ENCODE data around the gene FTCDNL1. TPM values are rescaled to one million over a fixed set of nuclear protein-coding genes. Genes with fewer than 3 reads are reported as not detected.

Gene FTCDNL1
- total RNA-seq, 2 donors from 2014 or later, result 0.70 to 1.5 TPM

GRCh38 chr2:199772035-199772976, 78.7 kb downstream of the FTCDNL1 start:
- no peak for TF ChIP-seq CTCF (conservative IDR thresholded peaks at IDR 0.05)
- no peaks in the 10 kb centered on the region for H3K4me1 ChIP-seq (ENCODE audit: control insufficient read depth, insufficient read depth, low read length)
- no peaks in the 10 kb centered on the region for H3K9me3 Mint-ChIP-seq
- no peaks in the 10 kb centered on the region for H3K36me3 Mint-ChIP-seq (ENCODE audit: low read depth)
- H3K27ac Mint-ChIP-seq, result no peak overlapping the region
- no peaks in the 10 kb centered on the region for H3K9me3 ChIP-seq (ENCODE audit: control insufficient read depth, low read length)
- no peak overlapping the region for H3K4me3 ChIP-seq (ENCODE audit: low read length)
- no peaks in the 10 kb centered on the region for H3K36me3 ChIP-seq (ENCODE audit: control insufficient read depth, insufficient read depth, low read length)
- H3K4me3 Mint-ChIP-seq, result no peak overlapping the region
- H3K9ac ChIP-seq (ENCODE audit: extremely low read depth, low read length, poor library complexity, severe bottlenecking), result no peak overlapping the region
- DNase-seq, result no peak
- peaks cover 11% of the 10 kb centered on the region for H3K27me3 Mint-ChIP-seq (ENCODE audit: insufficient read depth)
- H3K4me1 Mint-ChIP-seq, result no peaks in the 10 kb centered on the region
- peaks cover 7% of the 10 kb centered on the region for H3K27me3 ChIP-seq (ENCODE audit: control insufficient read depth, insufficient read depth, low read length, poor library complexity, severe bottlenecking)
- 94 to 96% methylated on average over 10 to 12 of the region's 12 CpGs for WGBS, 2 experiments (ENCODE audit: insufficient coverage in 1 of 2, insufficient read length in 1 of 2)
- H3K27ac ChIP-seq (ENCODE audit: low read depth, low read length), result no peak overlapping the region

DNA sequence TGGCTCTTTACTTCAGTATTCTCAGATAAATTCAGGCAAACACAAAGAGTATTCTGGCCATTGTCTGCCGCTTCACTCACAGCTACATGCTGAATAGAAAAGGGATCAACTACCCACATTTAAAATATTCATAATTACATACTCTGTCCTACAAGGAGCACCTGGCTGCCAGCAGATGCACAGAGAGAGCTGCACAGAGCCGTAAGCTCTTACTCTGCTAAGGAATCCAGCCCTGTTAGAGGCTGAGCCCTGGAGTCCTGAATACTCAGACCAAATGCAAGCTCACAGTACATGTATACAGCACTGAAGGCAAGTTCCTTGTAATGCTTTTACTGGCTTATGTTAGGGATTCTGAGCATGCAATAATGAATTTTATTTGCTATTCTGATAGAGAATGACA, 80.3 kb downstream of the FTCDNL1 start:
- no peaks in the 10 kb centered on the region for H3K36me3 ChIP-seq (ENCODE audit: control insufficient read depth, insufficient read depth, low read length)
- Mint-ChIP-seq H3K4me3 (no peak overlapping the region), H3K4me1 (peaks cover 3% of the 10 kb centered on the region), H3K9me3 (no peaks in the 10 kb centered on the region), H3K36me3 (ENCODE audit: low read depth) (no peaks in the 10 kb centered on the region), H3K27me3 (ENCODE audit: insufficient read depth) (peaks cover 11% of the 10 kb centered on the region), H3K27ac (no peak overlapping the region)
- no peaks in the 10 kb centered on the region for H3K9me3 ChIP-seq (ENCODE audit: control insufficient read depth, low read length)
- no peak overlapping the region for H3K4me3 ChIP-seq (ENCODE audit: low read length)
- DNase-seq, result no peak
- H3K9ac ChIP-seq (ENCODE audit: extremely low read depth, low read length, poor library complexity, severe bottlenecking), result no peak overlapping the region
- no peak overlapping the region for H3K27ac ChIP-seq (ENCODE audit: low read depth, low read length)
- WGBS, 2 experiments (ENCODE audit: insufficient coverage in 1 of 2, insufficient read length in 1 of 2), result 91% methylated on average over 2 of the region's 2 CpGs; no CpG with 5 or more reads in 1 of the 2 experiments
- H3K27me3 ChIP-seq (ENCODE audit: control insufficient read depth, insufficient read depth, low read length, poor library complexity, severe bottlenecking), result peaks cover 7% of the 10 kb centered on the region
- TF ChIP-seq CTCF (conservative IDR thresholded peaks at IDR 0.05), result no peak
- H3K4me1 ChIP-seq (ENCODE audit: control insufficient read depth, insufficient read depth, low read length), result no peaks in the 10 kb centered on the region

DNA sequence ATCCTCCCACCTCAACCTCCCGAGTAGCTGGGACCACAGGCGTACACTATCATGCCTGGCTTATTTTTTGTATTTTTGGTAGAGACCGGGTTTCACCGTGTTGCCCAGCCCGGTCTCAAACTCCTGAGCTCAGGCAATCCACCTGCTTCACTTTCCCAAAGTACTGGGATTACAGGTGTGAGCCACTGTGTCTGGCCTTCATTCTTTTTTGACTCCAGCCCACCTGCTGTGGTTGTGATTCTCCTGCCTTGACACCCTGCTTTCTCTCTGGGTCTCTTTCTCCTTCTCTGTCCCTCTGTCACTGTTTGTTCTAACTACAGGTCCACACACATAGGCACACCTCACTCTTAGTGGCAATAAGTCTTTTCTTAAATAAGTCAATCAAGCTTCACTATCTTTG, 85.3 kb downstream of the FTCDNL1 start:
- DNase-seq, result peak; percentile 57
- no peaks in the 10 kb centered on the region for H3K36me3 Mint-ChIP-seq (ENCODE audit: low read depth)
- Histone ChIP-seq H3K4me3 (ENCODE audit: low read length) (no peak overlapping the region), H3K27me3 (ENCODE audit: control insufficient read depth, insufficient read depth, low read length, poor library complexity, severe bottlenecking) (peaks cover under 1% of the 10 kb centered on the region), H3K36me3 (ENCODE audit: control insufficient read depth, insufficient read depth, low read length) (no peaks in the 10 kb centered on the region), H3K9ac (ENCODE audit: extremely low read depth, low read length, poor library complexity, severe bottlenecking) (no peak overlapping the region), H3K9me3 (ENCODE audit: control insufficient read depth, low read length) (no peaks in the 10 kb centered on the region), H3K4me1 (ENCODE audit: control insufficient read depth, insufficient read depth, low read length) (no peaks in the 10 kb centered on the region), H3K27ac (ENCODE audit: low read depth, low read length) (no peak overlapping the region)
- no peak overlapping the region for H3K4me3 Mint-ChIP-seq
- no peak for TF ChIP-seq CTCF (conservative IDR thresholded peaks at IDR 0.05)
- peaks cover 11% of the 10 kb centered on the region for H3K27me3 Mint-ChIP-seq (ENCODE audit: insufficient read depth)
- H3K9me3 Mint-ChIP-seq, result no peaks in the 10 kb centered on the region
- WGBS, 2 experiments (ENCODE audit: insufficient coverage in 1 of 2, insufficient read length in 1 of 2), result 92 to 94% methylated on average over 2 to 5 of the region's 5 CpGs
- no peak overlapping the region for H3K27ac Mint-ChIP-seq
- peaks cover 5% of the 10 kb centered on the region for H3K4me1 Mint-ChIP-seq

Data from endodermal cell (in vitro differentiated cells).